Measurements from ENCODE around the gene ASXL3.

The ASXL3 gene

GRCh38 chr18:33575451-33575850 is 2.6 kb upstream of the ASXL3 start:
- no peak for DNase-seq (ENCODE audit: extremely low read depth, low read depth)
- TF ChIP-seq CTCF (IDR thresholded peaks at IDR 0.05; ENCODE audit: low read depth, low read length) = no peak

GRCh38 chr18:33576999-33577646 is 896 bp upstream of the ASXL3 start:
- no peak for DNase-seq (ENCODE audit: extremely low read depth, low read depth)
- TF ChIP-seq CTCF (IDR thresholded peaks at IDR 0.05; ENCODE audit: low read depth, low read length) = no peak

GRCh38 chr18:33578518-33579348 is 714 bp downstream of the ASXL3 start:
- TF ChIP-seq CTCF (IDR thresholded peaks at IDR 0.05; ENCODE audit: low read depth, low read length) = no peak
- no peak for DNase-seq (ENCODE audit: extremely low read depth, low read depth)

GRCh38 chr18:33579349-33580215 is 1.6 kb downstream of the ASXL3 start:
- TF ChIP-seq CTCF (IDR thresholded peaks at IDR 0.05; ENCODE audit: low read depth, low read length) = no peak
- DNase-seq (ENCODE audit: extremely low read depth, low read depth) = no peak

GRCh38 chr18:33580546-33580945 is 2.5 kb downstream of the ASXL3 start:
- TF ChIP-seq CTCF (IDR thresholded peaks at IDR 0.05; ENCODE audit: low read depth, low read length) = no peak
- no peak for DNase-seq (ENCODE audit: extremely low read depth, low read depth)

DNA sequence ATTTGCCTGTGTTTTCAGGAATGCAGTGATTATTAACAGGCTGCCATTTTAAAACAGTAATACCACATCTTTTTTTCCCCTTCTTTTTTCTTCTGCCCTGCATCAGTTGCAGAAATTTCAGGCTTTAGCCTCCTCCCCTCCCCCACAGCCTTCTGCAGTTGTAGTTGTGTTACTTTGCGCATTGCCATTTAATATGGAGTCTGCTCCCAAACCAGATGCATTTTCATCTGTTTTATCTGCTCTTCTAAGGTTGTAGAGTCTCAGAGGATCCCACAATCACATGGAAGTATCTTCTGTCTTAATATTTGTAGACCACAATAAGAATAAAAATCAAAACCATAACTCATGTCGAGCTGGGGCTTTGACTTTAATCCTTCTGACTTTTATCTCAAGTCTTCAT is 3.8 kb downstream of the ASXL3 start:
- DNase-seq (ENCODE audit: extremely low read depth, low read depth) = no peak
- no peak for TF ChIP-seq CTCF (IDR thresholded peaks at IDR 0.05; ENCODE audit: low read depth, low read length)
